Mesodermal cell (in vitro differentiated cells): ENCODE data around the gene LRRC36.
"Not testable (repeated sequence)": the region's sequence is repeated elsewhere in the genome, so short reads cannot be mapped to it uniquely, and the experiment has no call there.

ENCODE experiments used
- H3K27ac ChIP-seq: 2 replicates; pipeline ENCODE4 v1.7.0; 2013; ENCODE audit warnings: mild to moderate bottlenecking, low read depth, low read length, moderate library complexity; ENCODE audit not compliant: severe bottlenecking
- H3K36me3 ChIP-seq: 2 replicates; pipeline ENCODE4 v1.7.1; 2013; ENCODE audit warnings: mild to moderate bottlenecking, low read length, moderate library complexity; ENCODE audit not compliant: control insufficient read depth, insufficient read depth
- H3K4me1 ChIP-seq: one replicate; pipeline ENCODE4 v1.7.1; 2013; ENCODE audit warnings: mild to moderate bottlenecking, low read length; ENCODE audit not compliant: insufficient read depth, control insufficient read depth, poor library complexity, severe bottlenecking
- H3K4me3 ChIP-seq: 2 replicates; pipeline ENCODE4 v1.7.0; 2013; ENCODE audit warnings: low read length, control low read depth, mild to moderate bottlenecking; ENCODE audit not compliant: insufficient read depth, poor library complexity, severe bottlenecking; ENCODE audit errors: extremely low read depth
- H3K9me3 ChIP-seq: 2 replicates; pipeline ENCODE4 v1.7.1; 2013; ENCODE audit warnings: mild to moderate bottlenecking, low read length, moderate library complexity; ENCODE audit not compliant: control insufficient read depth
- WGBS, 2 experiments: methylation state at CpG; one replicate each; pipeline ENCODE4 v1.1.5; 2013; ENCODE audit warnings: missing lambda C conversion rate in 2 of 2; ENCODE audit not compliant: insufficient coverage in 2 of 2; 5-methylcytosine and 5-hydroxymethylcytosine counted together

LRRC36 gene

DNA sequence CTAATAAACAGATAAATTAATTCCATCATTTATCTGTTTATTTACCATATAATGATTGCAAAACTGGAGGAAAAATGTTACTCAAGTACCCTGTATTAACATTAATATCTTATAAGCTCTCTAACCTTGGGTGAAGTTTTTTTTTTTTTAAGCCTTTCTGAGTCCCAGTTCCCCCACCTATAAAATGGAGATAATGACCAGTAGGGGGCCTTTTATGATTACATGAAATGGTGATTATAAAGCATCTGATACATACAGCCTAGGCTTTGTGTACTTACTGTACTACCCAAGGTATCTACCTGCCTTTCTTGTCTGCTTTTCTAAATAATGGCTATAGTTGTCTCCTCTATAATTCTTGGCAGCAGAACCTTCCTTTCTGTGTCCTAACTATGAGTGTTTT is 22.6 kb downstream of the LRRC36 start:
- no peaks in the 10 kb centered on the region for H3K36me3 ChIP-seq
- no peaks in the 10 kb centered on the region for H3K9me3 ChIP-seq
- no peak overlapping the region for H3K27ac ChIP-seq
- H3K4me3 ChIP-seq = no peak overlapping the region
- H3K4me1 ChIP-seq = no peaks in the 10 kb centered on the region

DNA sequence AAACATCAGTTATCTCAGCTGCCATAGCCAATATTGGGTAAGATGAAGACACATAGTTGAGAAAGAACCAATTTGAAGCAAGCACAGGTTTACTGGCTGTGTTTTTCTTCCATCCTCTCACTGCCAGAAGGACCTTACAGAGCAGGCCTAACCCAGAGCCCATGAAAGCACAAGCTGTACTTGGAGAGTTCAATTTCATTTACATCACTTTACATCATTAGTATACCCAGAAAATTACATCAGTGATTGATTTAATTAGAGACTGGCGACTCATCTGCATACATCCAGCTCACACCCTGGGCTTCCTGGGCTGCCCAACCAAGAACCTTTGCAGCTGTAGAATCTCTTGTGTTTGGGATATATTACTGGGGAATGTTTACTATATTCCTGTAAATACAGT is 23.7 kb downstream of the LRRC36 start:
- H3K4me1 ChIP-seq = no peaks in the 10 kb centered on the region
- H3K36me3 ChIP-seq = no peaks in the 10 kb centered on the region
- no peak overlapping the region for H3K4me3 ChIP-seq
- WGBS, 2 experiments = no CpG with 5 or more reads among the region's 1 CpG
- H3K27ac ChIP-seq = no peak overlapping the region
- H3K9me3 ChIP-seq = no peaks in the 10 kb centered on the region

DNA sequence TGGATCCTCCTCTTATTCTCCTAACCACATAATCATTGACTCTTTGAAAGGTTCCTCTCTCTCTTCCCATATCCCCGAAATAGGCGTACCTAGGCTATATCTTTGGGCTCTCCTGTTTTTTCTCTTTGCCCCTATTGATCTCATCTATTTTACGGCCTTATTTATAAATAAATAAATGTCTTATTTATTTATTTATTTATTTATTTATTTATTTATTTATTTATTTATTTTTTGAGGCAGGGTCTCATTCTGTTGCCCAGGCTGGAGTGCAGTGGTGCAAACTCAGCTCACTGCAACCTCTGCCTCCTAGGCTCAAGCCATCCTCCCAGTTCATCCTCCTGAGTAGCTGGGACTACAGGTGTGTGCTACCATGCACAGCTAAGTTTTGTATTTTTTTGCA is 25.8 kb downstream of the LRRC36 start:
- not testable (repeated sequence) for H3K4me3 ChIP-seq, H3K36me3 ChIP-seq
- 100% methylated on average over 2 of the region's 3 CpGs; no CpG with 5 or more reads in 1 of the 2 experiments for whole genome bisulfite sequencing, 2 experiments

DNA sequence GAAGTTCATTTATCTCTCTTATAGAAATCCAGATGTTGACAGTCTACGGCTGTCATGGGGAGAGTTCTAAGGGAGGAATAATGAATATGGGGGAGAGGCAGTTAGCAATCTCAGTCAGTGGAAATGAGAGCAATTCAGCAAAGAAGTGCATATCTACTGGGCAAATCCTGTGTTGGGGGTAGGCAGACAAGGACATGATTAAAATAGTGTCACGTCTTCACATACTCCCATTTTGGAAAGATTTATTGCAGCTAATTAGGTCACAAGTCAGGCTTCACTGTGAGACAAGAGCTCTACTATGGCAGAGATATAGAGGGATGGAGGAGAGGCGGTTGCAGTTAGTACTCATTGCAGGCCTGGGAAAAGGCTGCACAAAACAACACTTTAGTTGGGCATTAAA is 29.8 kb downstream of the LRRC36 start:
- no peaks in the 10 kb centered on the region for H3K36me3 ChIP-seq
- no peaks in the 10 kb centered on the region for H3K4me1 ChIP-seq
- H3K4me3 ChIP-seq = no peak overlapping the region
- no peak overlapping the region for H3K27ac ChIP-seq
- no peaks in the 10 kb centered on the region for H3K9me3 ChIP-seq
- WGBS, 2 experiments = 85 to 93% methylated on average over 2 of the region's 3 CpGs

More for the DNA sequence above, 25.8 kb downstream of the LRRC36 start:
- H3K4me1 ChIP-seq, H3K27ac ChIP-seq, H3K9me3 ChIP-seq: not testable (repeated sequence)

DNA sequence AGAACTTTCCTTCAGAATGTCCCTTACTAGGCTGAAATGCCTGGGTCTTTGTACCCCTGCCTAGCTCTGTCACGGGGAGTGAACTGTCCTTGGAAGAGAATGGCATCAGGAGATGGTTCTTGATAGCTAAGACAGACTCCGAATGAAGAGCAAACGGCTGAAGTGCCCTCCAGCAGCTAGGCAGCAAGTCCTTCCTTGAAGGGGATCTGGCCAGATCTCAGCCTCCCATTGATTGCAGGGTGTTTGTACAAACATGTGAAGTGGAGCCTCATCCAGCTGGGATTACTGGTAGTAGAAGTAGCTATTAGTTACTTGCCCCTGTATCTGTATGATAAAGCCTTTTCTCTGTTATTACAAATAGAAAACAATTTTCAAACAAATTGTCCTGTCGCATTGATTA is 30.9 kb downstream of the LRRC36 start:
- Histone ChIP-seq H3K36me3 (no peaks in the 10 kb centered on the region), H3K4me3 (no peak overlapping the region), H3K9me3 (no peaks in the 10 kb centered on the region), H3K27ac (no peak overlapping the region), H3K4me1 (no peaks in the 10 kb centered on the region)
- WGBS, 2 experiments = 64 to 84% methylated on average over 3 of the region's 4 CpGs

DNA sequence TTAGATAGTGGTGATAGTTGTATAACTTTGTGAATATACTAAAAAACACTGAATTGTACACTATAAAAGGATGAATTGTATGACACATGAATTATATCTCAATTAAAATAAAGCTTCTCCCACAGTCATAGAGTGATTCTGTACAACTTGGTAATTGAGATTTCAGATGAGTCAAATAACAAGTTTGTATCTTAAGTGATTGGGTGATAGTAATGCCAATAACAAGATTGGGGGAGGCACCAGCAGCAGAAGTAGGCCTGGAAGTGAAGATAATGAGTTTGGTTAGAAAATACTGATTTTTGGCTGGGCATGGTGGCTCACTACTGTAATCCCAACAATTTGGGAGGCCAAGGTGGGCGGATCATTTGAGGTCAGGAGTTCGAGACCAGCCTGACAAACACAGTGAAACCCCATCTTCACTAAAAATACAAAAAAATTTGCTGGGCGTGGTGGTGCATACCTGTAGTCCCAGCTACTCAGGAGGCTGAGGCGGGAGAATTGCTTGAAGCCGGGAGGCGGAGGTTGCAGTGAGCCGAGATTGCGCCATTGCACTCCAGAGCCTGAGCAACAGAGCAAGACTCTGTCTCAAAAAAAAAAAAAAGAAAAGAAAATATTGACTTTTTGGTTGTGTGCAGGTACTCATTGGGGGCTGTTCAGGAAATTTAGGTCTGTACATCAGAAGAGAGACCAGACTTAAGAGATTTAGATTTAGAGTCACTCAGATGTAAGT is 33.1 kb downstream of the LRRC36 start:
- H3K4me3 ChIP-seq, H3K4me1 ChIP-seq, H3K36me3 ChIP-seq, H3K27ac ChIP-seq, H3K9me3 ChIP-seq: not testable (repeated sequence)
- WGBS, 2 experiments = 87 to 93% methylated on average over 8 of the region's 8 CpGs

DNA sequence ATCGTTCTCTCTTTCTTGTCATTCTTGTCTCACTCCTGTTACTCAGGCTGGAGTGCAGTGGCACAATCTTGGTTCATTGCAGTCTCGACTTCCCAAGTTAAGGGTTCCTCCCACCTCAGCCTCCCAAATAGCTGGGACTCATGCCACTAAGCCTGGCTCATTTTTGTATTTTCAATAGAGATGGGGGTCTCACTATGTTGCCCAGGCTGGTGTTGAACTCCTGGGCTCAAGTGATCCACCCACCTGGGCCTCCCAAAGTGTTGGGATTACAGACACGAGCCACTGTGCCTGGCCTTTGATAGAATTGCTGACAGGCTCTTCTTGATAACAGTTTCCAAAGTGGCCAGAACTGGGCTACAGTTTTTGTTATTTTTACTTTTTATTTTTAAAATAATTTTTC is 34.4 kb downstream of the LRRC36 start:
- H3K36me3 ChIP-seq = no peaks in the 10 kb centered on the region
- WGBS, 2 experiments = 88% methylated on average over 2 to 3 of the region's 3 CpGs

DNA sequence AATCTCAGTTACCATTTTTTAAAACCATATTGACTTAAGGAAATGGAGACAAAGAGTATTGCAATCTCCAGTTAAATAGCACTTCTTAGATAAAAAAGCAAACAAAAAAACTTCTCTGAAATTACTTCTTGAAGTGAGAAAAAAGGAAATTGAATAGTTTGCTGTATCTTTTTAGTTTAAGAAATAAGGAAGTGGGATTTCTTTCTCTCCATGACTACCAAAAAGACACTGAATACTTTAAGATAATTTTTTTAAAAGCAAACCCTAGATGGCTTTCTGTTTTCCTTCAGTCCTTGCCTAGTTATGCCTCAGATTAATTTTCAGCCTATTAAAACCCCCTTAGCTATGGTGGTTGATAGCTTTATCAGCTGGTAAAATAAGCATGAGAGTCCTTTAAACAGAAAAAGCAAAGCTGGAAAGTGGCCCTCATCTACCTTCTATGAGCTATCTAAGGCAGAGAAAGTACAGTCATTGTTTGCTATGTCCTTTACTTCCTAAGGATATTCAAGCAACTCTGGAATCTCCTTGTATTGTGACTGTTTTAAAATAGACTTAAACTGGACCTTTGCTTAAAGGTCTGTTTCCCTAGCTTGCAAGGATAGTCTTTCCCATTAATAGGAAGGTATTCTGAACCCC is 38.1 kb downstream of the LRRC36 start:
- Histone ChIP-seq H3K4me1 (peaks cover 5% of the 10 kb centered on the region), H3K27ac (peak overlapping the region; percentile 2), H3K36me3 (no peaks in the 10 kb centered on the region), H3K9me3 (no peaks in the 10 kb centered on the region), H3K4me3 (no peak overlapping the region)

More for the DNA sequence above, 34.4 kb downstream of the LRRC36 start:
- Histone ChIP-seq H3K27ac (no peak overlapping the region), H3K9me3 (no peaks in the 10 kb centered on the region), H3K4me1 (peaks cover 5% of the 10 kb centered on the region), H3K4me3 (no peak overlapping the region)

DNA sequence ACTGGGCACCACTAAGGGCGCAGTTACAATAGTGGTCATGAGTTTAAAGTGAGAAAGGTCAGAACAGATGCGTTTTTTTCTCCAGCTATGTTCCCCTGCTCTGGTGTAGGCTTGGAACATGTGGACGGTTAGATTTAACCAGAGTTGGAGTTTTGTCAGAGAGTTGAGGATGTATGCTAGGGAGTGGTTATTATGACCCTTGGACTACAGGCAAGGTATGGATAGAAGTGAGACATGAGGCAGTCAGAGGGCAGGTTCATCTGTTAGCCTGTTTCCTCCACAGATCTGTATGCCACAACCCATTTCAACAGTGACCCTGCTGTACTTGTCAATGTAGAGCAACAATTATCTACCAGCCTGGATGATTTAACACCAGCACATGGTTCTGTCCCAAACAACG is 44.0 kb downstream of the LRRC36 start:
- Histone ChIP-seq H3K27ac (no peak overlapping the region), H3K9me3 (no peaks in the 10 kb centered on the region), H3K4me3 (no peak overlapping the region), H3K36me3 (no peaks in the 10 kb centered on the region), H3K4me1 (no peaks in the 10 kb centered on the region)
- WGBS, 2 experiments = 88 to 93% methylated on average over 3 to 4 of the region's 4 CpGs

DNA sequence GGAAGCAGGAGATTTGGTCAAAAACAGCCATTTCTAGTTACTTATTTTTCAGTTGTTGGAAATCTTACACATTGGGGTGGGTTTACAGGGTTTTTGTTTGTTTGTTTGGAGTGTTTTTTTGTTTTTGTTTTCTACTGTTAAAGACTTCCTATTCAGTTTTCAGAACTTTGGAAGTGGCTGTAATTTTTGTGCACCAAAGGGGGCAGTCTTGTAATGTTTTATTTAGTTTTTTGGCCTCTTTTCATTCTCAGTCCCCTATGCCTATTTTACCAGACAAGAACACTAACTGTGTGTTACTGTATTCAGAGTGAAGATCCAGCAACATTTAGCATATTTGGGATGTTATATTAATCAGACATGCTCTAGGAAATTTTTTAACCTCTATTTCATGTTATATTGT is 46.0 kb downstream of the LRRC36 start:
- Histone ChIP-seq H3K4me3 (no peak overlapping the region), H3K4me1 (no peaks in the 10 kb centered on the region), H3K9me3 (no peaks in the 10 kb centered on the region), H3K36me3 (no peaks in the 10 kb centered on the region), H3K27ac (no peak overlapping the region)

DNA sequence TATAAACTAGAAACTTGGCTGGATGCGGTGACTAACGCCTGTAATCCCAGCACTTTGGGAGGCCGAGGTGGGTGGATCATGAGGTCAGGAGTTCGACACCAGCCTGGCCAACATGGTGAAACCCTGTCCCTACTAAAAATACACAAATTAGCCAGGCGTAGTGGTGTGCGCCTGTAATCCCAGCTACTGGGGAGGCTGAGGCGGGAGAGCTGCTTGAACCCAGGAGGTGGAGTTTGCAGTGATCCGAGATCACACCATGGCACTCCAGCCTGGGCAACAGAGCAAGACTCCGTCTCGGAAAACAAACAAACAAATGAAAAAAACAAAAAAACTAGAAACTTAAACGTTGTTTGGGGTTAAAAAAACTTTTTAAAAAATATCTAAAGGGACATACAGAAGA is 49.4 kb downstream of the LRRC36 start:
- H3K4me1 ChIP-seq, H3K27ac ChIP-seq, H3K9me3 ChIP-seq, H3K36me3 ChIP-seq, H3K4me3 ChIP-seq: not testable (repeated sequence)
- WGBS, 2 experiments = 89 to 94% methylated on average over 7 of the region's 11 CpGs
